CD14-positive monocyte (primary cell): Measurements from ENCODE around the gene SELPLG. TPM values are rescaled to one million over a fixed set of nuclear protein-coding genes. Genes with fewer than 3 reads are reported as not detected.

Experiments used
- DNase-seq, 3 donors: peaks; one replicate each; pipeline ENCODE4 v3.0.0-alpha.2; 2011 to 2022
- H2AFZ ChIP-seq: 2 replicates; pipeline ENCODE4 v1.6.0; 2012; ENCODE audit warnings: mild to moderate bottlenecking, low read depth, low read length, inconsistent platforms; ENCODE audit not compliant: insufficient read depth, poor library complexity, severe bottlenecking
- H3K27ac ChIP-seq, 2 donors: 1 replicate in 1 of 2; 2 replicates in 1 of 2; pipeline ENCODE4 v1.5.1; 2012 to 2013; ENCODE audit warnings: low read length in 2 of 2, control low read depth in 1 of 2, inconsistent platforms in 1 of 2, low read depth in 1 of 2, mild to moderate bottlenecking in 1 of 2
- H3K27me3 ChIP-seq, 2 donors: one replicate each; pipeline versions ENCODE4 v1.6.0 to v1.6.1; 2011 to 2013; ENCODE audit warnings: low read length in 2 of 2; ENCODE audit not compliant: control insufficient read depth in 2 of 2, insufficient read depth in 2 of 2
- H3K36me3 ChIP-seq, 2 donors: replicated peaks in 1 of 2; 1 replicate in 1 of 2; 2 replicates in 1 of 2; pipeline versions ENCODE4 v1.5.1 to v1.6.1; 2012 to 2013; ENCODE audit warnings: low read length in 2 of 2, control low read depth in 1 of 2, inconsistent platforms in 1 of 2, mild to moderate bottlenecking in 1 of 2; ENCODE audit not compliant: insufficient read depth in 2 of 2, control insufficient read depth in 1 of 2
- H3K4me1 ChIP-seq, 2 donors: 1 replicate in 1 of 2; 2 replicates in 1 of 2; pipeline versions ENCODE4 v1.5.1 to v1.6.1; 2012 to 2013; ENCODE audit warnings: low read length in 2 of 2, control low read depth in 1 of 2, inconsistent platforms in 1 of 2, mild to moderate bottlenecking in 1 of 2, moderate library complexity in 1 of 2; ENCODE audit not compliant: insufficient read depth in 2 of 2, control insufficient read depth in 1 of 2
- H3K4me2 ChIP-seq: replicated peaks from 2 replicates; pipeline ENCODE3; 2012; ENCODE audit warnings: low read length, moderate library complexity, mild to moderate bottlenecking; ENCODE audit not compliant: poor library complexity, severe bottlenecking; ENCODE audit errors: extremely low read depth
- H3K4me3 ChIP-seq, 3 experiments: fragments of 200-600 bp in 1 of 3; sonication (generic) in 1 of 3; replicated peaks in 1 of 3; 1 replicate in 2 of 3; 2 replicates in 1 of 3; pipeline ENCODE4 v1.5.1; 2011 to 2013; ENCODE audit warnings: low read length in 3 of 3, mild to moderate bottlenecking in 3 of 3, control low read depth in 2 of 3, low read depth in 2 of 3, inconsistent platforms in 1 of 3, moderate library complexity in 1 of 3
- H3K79me2 ChIP-seq: 2 replicates; pipeline ENCODE4 v1.6.0; 2012; ENCODE audit warnings: mild to moderate bottlenecking, control low read depth, inconsistent platforms, low read length, moderate library complexity; ENCODE audit not compliant: insufficient read depth
- H3K9ac ChIP-seq: 2 replicates; pipeline ENCODE4 v1.6.0; 2017; ENCODE audit warnings: low read length, mild to moderate bottlenecking; ENCODE audit not compliant: insufficient read depth, poor library complexity, severe bottlenecking
- H3K9me3 ChIP-seq, 2 donors: replicated peaks in 1 of 2; 1 replicate in 1 of 2; 2 replicates in 1 of 2; pipeline versions ENCODE4 v1.5.1 to v1.6.1; 2012 to 2013; ENCODE audit warnings: low read length in 2 of 2, control low read depth in 1 of 2; ENCODE audit not compliant: control insufficient read depth in 1 of 2, insufficient read depth in 1 of 2
- H4K20me1 ChIP-seq: 2 replicates; pipeline ENCODE4 v1.6.0; 2012; ENCODE audit warnings: mild to moderate bottlenecking, low read length, control low read depth, moderate library complexity; ENCODE audit not compliant: insufficient read depth
- H3K27ac Mint-ChIP-seq, 7 donors: one replicate each; pipeline ENCODE4 v1.8.0; 2020; ENCODE audit warnings: mild to moderate bottlenecking in 7 of 7, mixed read lengths in 7 of 7, moderate library complexity in 6 of 7, inconsistent platforms in 2 of 7
- H3K27me3 Mint-ChIP-seq, 3 donors: one replicate each; pipeline ENCODE4 v1.8.0; 2021 to 2022; ENCODE audit warnings: low read depth in 3 of 3, mild to moderate bottlenecking in 3 of 3, mixed read lengths in 3 of 3, moderate library complexity in 3 of 3, inconsistent platforms in 1 of 3
- H3K36me3 Mint-ChIP-seq, 2 donors: one replicate each; pipeline ENCODE4 v1.8.0; 2020; ENCODE audit warnings: mixed read lengths in 2 of 2, inconsistent platforms in 1 of 2, mild to moderate bottlenecking in 1 of 2
- H3K4me1 Mint-ChIP-seq: one replicate; pipeline ENCODE4 v1.8.0; 2020; ENCODE audit warnings: mild to moderate bottlenecking, mixed read lengths
- H3K4me3 Mint-ChIP-seq, 2 donors: one replicate each; pipeline ENCODE4 v1.8.0; 2020; ENCODE audit warnings: mild to moderate bottlenecking in 2 of 2, mixed read lengths in 2 of 2, moderate library complexity in 1 of 2
- H3K9me3 Mint-ChIP-seq, 7 donors: one replicate each; pipeline ENCODE4 v1.8.0; 2020 to 2022; ENCODE audit warnings: mixed read lengths in 7 of 7, mild to moderate bottlenecking in 6 of 7, moderate library complexity in 6 of 7, inconsistent platforms in 2 of 7
- CTCF ChIP-seq: fragments of 200-600 bp; IDR thresholded peaks from one replicate; pipeline ENCODE4 v1.8.0; 2022; ENCODE audit warnings: antibody characterized with exemption, mild to moderate bottlenecking
- WGBS: methylation state at CpG from one replicate; pipeline ENCODE4 v1.1.5; 2013; ENCODE audit warnings: missing lambda C conversion rate; ENCODE audit not compliant: insufficient coverage; 5-methylcytosine and 5-hydroxymethylcytosine counted together
- intact Hi-C, 2 donors: fragments of 100-400 bp; cut with micrococcal nuclease; formaldehyde crosslinking; loops; one replicate each; pipeline versions ENCODE4 v1.15.0 to v1.15.1; 2023
- polyA plus RNA-seq, 3 donors: library from polyadenylated mRNA; depleted of rRNA in 1 of 3; unstranded in 2 of 3; stranded (reverse) in 1 of 3; fragments of 300-500 nt in 2 of 3; fragments of >200 nt in 1 of 3; fragmentation: Illumina TruSeq in 2 of 3; gene quantifications; 1 replicate in 2 of 3; 2 replicates in 1 of 3; pipeline ENCODE4 v1.2.3, GENCODE V29; 2012 to 2021

SELPLG gene
- polyA plus RNA-seq, 3 donors, result 193 to 349 (median 247) TPM

GRCh38 chr12:108583991-108584390 lies 49.7 kb downstream of the SELPLG start:
- Histone ChIP-seq H3K27ac (no peak overlapping the region), H3K4me3 (no peak overlapping the region), H3K4me2 (no peak overlapping the region), H3K79me2 (no peaks in the 10 kb centered on the region), H3K4me1 (no peaks in the 10 kb centered on the region), H3K9ac (no peak overlapping the region), H2AFZ (no peak overlapping the region), H4K20me1 (no peaks in the 10 kb centered on the region), H3K9me3 (no peaks in the 10 kb centered on the region), H3K36me3 (no peaks in the 10 kb centered on the region), H3K27me3 (no peaks in the 10 kb centered on the region)
- intact Hi-C loops, result no loop called here
- Mint-ChIP-seq H3K27me3 (peaks cover 0 to 3% (median 2%) of the 10 kb centered on the region in 3 donors), H3K4me3 (no peak overlapping the region), H3K27ac (no peak overlapping the region), H3K36me3 (no peaks in the 10 kb centered on the region), H3K9me3 (no peaks in the 10 kb centered on the region), H3K4me1 (no peaks in the 10 kb centered on the region)
- no peak for DNase-seq
- WGBS, result 95% methylated on average over 4 of the region's 7 CpGs
- no peak for TF ChIP-seq CTCF

- Histone ChIP-seq H3K4me2 (no peak overlapping the region), H4K20me1 (no peaks in the 10 kb centered on the region), H3K27me3 (no peaks in the 10 kb centered on the region), H2AFZ (no peak overlapping the region), H3K9me3 (no peaks in the 10 kb centered on the region), H3K4me1 (no peaks in the 10 kb centered on the region), H3K4me3 (no peak overlapping the region), H3K36me3 (no peaks in the 10 kb centered on the region), H3K27ac (no peak overlapping the region), H3K9ac (no peak overlapping the region), H3K79me2 (no peaks in the 10 kb centered on the region)
- H3K9me3 Mint-ChIP-seq, result peaks cover 0 to 4% (median 0%) of the 10 kb centered on the region in 7 donors
- H3K4me3 Mint-ChIP-seq, result no peak overlapping the region
- intact Hi-C loops, result no loop called here
- DNase-seq, result no peak
- H3K4me1 Mint-ChIP-seq, result no peaks in the 10 kb centered on the region
- no peak overlapping the region for H3K27ac Mint-ChIP-seq
- 88% methylated on average over 5 of the region's 10 CpGs for WGBS
- H3K36me3 Mint-ChIP-seq, result no peaks in the 10 kb centered on the region
- no peak for TF ChIP-seq CTCF
- peaks cover 0 to 3% (median 0%) of the 10 kb centered on the region in 3 donors for H3K27me3 Mint-ChIP-seq
These were observed 50.5 kb downstream of the SELPLG start for GRCh38 chr12:108582978-108583770.
